ENCODE measurements around the gene OSBPL5.

OSBPL5 gene

DNA sequence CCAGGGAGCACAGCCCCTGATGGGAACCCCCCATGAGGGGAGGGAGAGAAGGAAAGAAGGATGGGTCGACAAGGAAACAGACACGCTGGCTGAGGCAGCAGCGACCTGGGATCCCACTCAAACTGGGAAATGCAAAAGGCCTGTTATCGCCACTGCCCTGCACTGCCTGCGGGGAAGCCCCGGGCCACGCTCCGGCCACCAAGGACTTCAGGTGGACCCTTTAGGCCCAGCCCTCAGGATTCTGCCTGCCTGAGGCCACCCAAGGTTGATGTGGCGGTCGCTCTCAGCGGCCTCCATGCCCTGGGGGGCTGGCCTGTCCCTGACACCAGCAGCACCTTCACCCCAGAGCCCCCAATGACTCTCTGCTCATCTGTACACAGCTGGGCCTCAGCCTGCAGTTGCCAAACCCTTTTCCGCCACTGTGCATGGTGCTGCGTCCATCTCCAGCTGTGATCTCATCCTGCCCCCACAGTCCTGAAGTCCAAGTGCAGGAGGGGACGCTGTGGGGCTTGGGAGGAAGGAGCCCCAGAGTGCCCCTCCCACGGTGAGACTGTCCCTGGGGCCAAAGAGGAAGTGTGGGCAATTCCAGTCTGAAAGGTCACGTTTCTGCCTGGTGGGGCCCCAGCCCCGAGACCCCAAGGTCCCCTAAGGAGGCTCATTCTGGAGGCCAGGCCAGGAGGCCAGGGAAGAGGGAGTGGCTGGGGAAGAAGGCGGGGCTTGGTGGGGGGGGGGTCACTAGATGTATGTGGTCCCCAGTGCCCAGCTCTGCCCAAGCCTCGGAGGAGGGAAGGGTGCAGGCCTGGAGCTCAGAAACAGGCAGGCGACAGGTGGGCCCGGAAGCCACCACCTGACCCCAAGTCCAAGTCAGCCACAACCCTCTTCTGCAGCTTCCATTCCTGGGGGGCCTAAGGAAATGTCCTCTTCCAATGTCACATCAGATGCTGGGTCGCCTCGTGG is 31.6 kb downstream of the OSBPL5 start:
- DNase-seq (ENCODE audit: low spot score): no peak

DNA sequence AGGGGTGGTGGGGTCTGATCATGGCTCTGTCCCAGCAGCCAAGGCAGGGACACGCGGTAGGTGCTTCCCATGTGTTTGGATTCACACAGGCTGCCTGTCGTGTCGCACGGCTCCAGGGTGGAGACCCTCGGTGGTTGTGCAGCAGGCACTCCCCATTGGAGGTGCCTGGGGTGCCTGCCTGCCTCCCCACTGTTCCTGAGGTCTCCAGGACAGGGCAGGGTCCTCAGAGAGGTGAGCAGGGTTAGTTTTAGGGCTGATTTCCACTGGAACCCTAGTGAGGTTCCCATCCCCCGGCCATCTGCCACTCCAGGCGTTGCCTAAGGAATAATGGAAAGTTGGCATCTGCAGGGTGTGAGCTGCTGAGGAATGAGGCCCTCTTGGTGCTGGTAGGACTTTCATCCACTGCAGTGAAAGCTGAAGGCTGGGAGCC is 32.3 kb downstream of the OSBPL5 start:
- no peak for DNase-seq (ENCODE audit: low spot score)

DNA sequence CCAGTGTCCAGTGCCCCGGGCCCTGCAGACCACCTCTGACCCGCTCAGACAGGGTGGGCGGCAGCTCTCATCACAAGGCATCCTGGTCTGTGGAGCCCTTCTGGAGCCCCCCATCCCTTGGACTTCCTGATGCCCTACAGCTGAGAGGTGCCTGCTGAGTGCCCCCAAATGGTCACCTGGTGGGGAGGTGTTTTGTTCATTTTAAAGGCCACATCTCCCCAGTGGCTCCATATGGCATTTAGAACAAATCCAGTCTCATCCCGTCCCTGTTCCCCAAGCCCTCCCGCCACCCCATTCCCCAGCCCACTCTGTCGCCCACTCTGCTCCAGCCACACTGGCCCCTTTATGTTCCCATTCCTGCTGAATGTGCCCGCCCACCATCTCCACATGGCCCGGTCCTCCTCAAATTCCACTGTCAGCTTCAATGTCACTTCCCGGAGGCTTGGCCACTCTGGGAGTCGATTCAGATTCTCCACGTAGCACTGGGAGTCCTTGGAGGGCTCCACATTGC is 32.8 kb downstream of the OSBPL5 start:
- no peak for DNase-seq (ENCODE audit: low spot score)

DNA sequence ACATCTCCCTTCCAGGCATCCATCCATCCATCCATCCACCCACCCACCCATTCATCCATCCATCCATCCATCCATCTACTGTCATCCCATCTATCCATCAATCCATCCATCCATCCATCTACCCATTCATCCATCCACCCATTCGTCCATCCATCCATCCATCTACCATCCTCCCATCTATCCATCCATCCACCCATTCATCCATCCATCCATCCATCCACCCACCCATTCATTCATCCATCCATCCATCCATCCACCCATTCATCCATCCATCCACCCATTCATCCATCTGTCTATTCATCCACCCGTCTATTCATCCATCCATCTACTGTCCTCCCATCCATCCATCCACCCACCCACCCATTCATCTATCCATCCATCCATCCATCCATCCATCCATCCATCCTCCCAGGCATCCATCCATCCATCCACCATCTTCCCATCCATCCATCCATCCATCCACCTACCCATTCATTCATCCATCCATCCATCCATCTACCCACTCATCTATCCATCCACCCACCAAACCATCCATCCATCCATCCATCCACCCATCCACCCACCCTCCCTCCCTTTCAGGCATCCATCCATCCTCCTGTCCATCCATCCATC is 33.7 kb downstream of the OSBPL5 start:
- DNase-seq (ENCODE audit: low spot score): no peak

DNA sequence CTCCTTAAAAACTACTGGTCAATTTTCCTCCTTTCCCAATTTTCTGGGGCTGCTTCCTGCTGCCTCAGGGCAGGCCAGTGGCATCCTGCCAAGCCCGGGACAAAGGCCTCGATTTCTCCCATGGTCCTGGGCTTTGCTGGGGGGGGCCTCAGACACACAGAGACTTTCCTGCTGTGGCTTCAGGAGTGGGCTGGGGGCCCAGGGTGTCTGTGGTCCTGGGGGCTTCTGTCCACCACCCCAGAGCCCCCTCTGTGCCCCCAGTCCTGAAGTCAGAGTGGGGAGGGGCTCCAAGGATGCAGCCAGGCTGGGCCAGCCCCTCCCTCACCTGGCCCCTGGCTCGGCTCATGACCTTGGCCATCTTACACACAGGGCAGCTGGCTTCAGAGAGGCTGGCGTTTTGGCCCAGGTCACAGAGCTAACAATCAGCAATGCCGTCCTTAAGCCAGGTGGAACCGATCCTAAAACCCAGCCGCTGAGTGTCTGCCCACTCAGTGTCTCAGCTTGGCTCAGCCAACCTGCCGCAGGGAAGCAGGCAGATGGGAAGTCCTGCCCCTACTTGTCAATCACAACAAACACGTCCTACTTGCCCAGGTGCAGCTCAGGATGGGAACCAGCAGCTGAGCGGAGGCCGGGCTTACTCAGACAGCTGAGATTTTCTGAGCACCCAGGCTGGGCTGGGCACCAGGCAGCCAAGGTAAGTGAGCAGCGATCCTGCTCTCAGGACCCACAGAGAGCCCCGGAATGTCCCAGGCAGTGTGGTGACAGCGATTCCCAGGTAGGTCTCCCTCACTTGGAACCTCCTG is 34.6 kb downstream of the OSBPL5 start:
- no peak for DNase-seq (ENCODE audit: low spot score)

DNA sequence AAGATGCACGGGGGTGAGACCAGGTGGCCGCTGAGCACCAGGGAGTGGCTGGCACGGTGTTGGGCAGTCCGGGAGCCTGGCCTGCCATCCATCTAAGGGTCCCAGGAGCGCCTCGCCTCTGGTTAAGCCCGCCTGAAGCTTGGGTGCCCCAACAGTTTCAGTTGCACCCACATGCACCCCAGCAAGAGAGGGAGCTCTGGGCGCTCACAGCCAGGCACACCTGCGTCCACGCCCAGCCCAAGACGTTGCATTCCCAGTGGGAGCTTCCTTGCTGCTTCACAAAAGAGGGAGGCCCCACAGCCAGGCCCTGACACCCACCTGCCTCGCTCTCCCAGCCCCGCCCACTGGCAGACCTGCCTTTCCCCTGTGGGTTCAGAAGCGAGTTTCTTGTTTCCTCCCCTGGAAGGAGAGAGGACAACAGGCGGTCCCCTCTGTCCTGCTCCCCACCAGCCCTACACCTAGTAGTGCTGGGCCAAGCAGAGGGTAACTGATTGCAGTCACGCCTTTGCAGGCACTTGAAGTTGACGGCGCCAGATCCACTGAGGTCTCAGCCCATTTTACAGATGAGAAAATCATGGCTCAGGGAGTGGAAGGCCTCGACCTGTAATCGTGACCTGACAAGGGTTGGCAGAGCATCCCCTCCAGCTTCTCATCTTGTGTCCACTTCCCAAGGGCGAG is 35.4 kb downstream of the OSBPL5 start:
- no peak for DNase-seq (ENCODE audit: low spot score)

DNA sequence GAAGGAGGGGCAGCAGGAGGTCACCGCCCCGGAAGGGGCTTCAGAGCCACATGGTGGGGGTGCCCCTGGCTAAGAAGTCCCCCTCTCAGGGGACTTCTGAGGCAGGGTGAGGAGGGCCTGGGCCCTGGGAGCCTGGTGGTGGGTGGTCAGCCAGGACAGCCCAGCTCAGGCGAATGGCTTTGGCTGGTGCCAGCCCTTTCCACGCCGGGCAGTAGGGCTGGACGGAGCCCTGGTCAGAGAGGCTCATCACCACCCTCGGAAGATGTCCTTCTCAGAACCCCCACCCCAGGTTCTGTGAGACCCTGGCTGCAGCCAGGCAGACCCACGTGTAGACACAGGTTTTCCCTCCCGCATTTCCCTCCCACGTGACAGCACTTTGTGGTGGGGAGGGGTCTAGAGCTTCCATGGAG is 35.9 kb downstream of the OSBPL5 start:
- DNase-seq (ENCODE audit: low spot score): no peak

DNA sequence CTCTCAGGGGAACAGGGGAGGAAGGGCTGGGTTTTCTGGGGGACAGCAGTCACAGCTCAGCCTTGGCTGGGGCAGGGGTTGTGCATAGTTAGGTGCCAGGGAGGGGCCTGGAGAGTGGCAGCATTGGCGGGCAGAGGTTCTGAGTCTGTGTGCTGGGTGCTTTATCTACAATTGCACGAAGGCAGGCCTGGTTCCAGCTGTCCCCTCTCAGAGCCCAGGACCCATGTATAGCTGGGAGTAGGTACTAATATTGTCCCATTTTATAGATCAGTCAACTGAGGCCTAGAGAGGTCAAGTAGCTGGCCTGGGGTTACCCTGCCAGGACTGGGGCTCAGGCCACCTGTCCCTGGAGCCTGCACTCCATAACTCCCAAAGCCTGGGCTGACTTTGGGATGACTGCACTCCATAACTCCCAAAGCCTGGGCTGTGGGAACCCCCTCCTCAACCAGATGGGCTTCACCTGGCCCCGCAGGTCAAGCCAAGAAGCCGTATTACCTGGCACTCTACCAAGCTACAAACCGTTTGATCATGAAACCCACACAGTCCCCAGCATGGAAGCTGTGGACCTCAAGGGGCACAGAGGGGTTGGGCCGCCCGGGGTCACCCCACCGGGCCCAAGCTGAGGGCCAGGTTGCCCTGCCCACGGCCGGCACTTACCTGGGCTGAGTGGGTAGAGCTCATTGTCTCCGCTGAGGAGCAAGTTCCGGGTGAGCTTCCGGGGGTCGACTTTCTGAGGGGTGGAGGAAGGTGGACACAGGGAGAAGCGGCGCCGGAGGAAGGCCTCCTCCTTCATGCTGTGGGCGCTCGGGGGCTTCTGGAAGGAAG is 36.5 kb downstream of the OSBPL5 start:
- DNase-seq (ENCODE audit: low spot score): no peak

DNA sequence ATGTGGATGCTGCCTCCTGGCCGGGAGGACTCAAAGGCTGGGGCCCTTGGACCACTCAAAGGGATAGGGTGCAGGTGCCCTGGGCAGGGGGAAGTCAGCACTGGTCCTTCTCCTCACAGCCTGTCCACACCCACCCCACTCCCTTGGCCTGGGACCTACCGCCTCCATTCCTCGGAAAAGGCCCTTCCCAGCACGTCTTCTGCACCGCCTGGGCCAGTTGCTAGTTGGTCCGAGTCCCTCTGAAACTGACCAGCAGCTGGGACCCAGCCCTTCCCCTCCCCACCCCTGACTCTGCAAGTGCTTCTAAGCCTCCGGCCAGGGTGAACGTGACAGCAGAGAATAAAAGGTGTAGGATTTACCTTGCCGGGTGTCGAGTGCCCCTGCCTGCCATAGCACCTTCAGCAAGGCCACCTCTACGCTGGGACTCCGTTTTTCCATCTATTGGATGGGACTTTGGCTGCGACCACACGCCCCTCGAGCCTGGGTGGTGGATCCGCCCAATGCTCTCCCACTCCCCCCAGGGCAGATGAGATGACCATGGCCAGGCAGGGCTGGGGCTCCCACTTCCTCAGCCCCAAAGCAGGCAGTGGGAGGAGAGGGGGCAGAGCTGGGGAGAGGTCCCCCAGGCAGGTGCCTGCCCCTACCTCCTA is 37.3 kb downstream of the OSBPL5 start:
- no peak for DNase-seq (ENCODE audit: low spot score)

DNA sequence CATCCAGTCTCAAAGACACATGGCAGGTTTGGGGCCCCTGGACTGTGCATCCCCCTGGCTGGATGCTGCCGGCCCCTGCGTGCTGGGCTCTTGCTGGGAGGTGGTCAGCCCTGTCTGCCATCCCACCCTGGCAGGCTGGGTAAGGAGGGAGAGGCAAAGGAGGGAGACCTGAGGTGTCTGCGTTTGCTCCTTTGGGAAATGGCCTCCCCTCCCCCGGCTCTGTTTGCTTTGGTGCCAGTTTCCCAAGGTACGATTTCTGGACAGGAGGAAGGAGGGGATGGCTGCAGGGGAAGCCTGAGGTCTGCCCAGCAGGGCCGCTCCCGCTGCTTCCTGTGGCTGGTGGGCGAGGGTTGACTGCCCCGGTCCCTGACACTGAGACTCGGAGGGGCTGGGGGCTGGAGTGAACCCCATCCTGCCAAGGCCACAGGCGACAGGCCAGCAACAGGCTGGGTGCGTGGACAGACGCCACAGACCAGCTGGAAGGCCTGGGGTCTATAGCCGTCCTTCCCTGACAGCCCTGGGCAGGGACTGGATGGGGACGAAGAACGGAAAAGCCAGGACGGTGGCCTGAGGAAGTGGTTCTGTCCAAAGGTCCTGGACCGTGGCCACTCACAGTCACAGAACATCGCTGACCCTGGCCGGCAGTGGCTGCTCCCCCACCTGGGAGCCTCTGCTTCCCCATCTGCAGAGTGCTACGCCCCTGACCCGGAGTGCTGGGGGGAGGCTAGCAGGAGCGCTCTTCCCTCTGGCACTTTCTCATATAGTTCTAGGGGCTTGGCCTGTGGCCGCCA is 38.0 kb downstream of the OSBPL5 start:
- DNase-seq (ENCODE audit: low spot score): no peak

DNA sequence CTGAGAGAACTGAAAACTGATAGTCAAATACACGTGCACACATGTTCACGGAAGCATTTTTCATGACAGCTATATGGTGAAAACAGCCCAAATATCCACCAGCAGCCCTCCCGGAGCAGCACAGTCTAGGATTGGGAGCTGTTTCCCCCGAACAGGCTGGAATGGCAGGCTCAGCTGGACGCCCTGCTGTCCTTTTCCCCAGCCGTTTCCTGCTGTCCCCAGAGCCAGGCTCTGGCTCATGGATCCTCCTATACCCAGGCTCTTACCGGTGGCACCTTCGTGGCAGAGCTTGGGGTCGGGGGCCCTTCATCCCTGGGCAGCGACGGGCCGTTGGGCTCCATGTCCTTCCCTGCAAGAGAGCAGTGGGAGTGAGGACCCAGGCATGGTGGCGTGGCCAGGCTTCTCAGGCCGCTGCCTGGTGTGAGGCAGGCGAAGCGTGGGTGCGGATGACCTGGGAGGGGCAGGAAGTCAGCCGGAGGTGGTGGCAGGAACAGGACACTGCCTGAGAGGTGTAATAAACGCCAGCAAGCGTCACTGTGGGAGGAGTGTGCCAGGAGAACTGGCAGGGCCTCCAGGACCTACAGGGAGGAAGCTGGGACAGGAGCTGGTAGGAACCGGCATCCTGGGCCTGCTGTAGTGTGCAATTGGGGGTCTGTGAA is 38.8 kb downstream of the OSBPL5 start:
- DNase-seq (ENCODE audit: low spot score): no peak

DNA sequence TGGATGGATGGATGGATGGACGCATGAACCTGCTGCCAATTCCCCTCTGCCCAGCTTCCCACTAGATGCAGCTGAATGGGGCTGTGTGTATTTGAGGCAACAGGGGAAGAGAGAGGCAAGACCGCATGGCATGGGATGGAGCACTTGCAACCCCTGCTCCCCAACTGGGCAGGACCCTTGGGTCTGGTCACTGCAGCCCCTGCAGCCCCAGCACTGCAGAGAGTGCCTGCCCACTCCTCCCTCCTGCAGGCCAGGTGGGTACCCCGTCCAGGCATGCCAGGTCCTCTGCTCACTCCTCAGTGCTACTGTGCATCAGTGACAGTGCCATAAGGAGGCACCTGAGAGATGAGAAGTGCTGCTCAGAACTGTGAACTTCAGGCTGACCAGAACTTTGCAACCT is 40.3 kb downstream of the OSBPL5 start:
- DNase-seq (ENCODE audit: low spot score): no peak

DNA sequence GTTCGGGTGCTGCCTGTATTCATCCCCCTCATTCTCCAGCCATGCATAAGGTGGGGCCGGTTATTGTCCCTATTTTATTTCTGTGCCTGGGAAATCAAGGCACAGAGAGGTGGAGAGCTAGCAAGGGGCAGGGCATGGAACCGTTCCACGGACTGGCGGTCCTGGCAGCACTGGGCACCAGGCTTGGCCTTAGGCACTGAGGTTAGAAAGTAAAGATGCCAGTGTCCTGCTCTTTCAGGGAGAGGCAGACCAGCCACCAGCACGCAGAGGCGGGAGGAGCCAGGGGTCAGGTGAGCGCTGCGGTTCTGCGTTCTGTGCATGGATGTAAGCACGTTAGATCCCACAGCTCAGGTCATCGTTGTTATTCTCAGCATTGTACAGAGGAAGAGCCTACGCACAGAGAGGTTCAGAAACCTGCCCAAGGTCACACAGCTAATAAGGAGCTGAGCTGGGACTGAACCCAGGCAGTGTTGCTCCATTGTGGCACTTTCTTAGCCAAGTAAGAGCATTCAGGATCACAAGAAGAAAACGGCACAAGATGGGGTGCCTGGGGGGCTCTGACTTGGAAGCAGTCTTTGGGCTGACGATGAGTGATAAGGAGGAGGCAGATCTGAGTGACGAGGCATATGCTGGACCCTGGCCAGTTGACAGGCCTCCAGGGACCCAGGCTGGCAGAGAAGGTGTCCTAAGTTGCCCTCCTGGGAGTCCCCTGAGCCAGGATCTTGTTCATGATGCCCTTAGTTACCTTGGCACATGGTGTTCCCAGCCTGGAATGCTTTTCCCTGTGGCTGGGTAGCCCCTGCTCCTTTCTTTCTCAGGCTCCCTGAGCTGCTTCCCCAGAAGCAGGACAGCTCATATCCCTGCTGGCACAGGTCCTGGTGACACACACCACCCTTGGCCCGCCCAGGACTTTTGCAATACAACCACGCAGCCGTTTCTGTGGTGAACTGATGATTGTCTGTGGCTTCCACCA is 41.1 kb downstream of the OSBPL5 start:
- peak; percentile 92 for DNase-seq (ENCODE audit: low spot score)

DNA sequence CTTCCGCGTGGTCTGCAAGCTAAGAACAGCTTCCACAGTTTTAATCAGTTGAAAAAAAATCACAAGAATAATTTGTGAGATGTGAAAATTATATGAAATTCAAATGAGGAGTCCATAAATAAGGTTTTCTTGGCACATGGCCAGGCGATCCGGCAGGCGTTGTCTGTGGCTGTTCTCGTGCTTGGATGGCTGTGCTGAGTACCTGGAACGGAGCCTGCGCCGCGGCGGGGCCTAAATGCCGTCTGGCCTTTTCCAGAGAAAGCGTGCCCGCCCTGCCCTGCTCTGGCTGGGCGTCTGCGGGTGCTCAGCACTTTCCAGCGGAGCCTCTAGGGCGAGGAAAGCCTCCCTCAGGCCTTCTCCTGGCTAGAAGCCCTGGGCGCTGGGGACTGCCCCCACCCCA is 41.8 kb downstream of the OSBPL5 start:
- DNase-seq (ENCODE audit: low spot score): no peak

DNA sequence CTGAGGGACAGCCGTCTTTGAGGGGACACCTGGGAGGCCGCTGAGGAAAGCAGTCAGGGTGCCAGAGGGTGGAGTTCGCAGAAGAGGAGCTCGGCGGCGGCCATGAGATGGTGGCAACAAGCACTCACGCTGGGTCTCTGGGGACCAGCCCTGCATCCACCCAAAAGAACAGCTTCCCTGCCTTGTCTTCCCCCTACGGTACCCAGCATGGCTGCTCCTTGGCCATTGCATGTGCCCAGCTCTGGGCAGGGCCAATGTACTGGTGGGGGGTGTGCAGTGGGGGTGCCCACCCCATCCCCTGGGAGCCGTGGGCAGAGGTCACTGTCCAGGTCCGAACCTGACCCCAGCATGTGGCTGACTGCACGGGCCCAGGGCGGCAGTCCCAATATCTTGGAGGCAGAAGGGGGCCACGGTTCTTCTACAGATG is 42.3 kb downstream of the OSBPL5 start:
- DNase-seq (ENCODE audit: low spot score): no peak

DNA sequence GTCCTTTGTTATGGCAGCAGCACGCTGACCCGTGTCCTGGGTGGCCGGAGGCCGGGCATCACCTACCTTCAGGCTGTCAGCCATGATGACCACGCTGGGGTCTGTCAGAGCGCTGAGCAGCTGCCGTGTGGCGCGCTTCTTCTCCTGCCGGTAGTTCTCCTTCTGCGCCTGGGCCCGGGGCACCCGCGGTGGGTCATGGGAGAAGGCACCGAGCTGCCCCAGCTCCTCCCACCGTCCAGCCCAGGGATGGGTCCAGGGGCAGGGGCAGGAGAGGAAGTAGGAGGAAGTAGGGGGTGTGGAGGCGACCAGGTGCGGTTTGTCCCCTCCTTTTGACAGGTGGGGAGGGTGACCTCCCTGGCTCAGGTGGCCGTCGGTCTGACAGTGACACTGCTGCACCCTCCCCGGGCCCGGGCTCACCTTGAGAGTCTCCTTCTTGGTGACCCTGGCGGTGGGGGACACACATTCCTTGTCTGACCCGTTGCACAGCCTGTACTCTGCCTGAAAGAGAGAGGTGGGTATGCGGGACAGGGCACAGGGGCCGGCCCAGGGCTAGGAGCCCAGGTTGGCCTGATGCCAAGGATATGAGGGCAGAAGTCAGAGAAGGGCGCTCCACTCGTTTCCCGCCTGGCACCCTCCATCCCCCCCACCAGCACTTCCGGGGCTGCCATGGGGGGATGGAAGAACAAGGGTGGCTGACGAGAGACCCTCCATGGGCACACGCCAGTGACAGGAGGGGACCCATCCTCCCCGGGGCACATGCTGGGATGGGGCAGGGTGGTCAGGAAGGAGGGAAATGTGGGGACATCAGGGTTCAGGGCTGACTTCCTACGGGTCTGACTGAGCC is 43.0 kb downstream of the OSBPL5 start:
- DNase-seq (ENCODE audit: low spot score): no peak

DNA sequence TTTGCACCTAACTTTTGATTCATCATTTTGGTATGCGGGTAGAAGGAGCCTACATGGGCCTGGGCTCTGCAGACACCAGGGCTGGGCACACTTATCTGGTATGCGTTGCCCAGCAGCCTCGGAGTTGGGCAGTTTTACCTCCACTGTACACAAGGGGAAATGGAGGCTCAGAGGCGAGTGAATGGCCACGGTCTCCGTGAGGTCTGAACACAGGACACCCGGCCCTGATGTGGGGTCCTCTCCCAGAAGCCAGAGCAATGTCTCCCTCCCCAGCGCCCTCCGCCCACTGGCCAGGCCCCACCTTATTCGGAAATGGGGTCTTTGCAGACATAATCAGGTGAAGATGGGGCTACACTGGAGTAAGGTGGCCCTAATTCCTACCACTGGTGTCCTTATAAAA is 43.7 kb downstream of the OSBPL5 start:
- DNase-seq (ENCODE audit: low spot score): no peak

Measured in RKO (cell line).